K562 (cell line): ENCODE data around the gene SLC17A2. TPM values are rescaled to one million over a fixed set of nuclear protein-coding genes. Genes with fewer than 3 reads are reported as not detected.

Source experiments
- ARID1B ChIP-seq: fragments of 450-650 bp; IDR thresholded peaks from 2 replicates; pipeline ENCODE4 v1.6.1; 2016; ENCODE audit warnings: antibody characterized with exemption, mild to moderate bottlenecking, inconsistent platforms
- ATF4 ChIP-seq: fragments of 450-650 bp; formaldehyde crosslinking; IDR thresholded peaks from 2 replicates; pipeline ENCODE4 v1.4.0; 2022; ENCODE audit warnings: mild to moderate bottlenecking, moderate library complexity
- CBFA2T3 ChIP-seq: fragments of 450-650 bp; IDR thresholded peaks from 2 replicates; pipeline ENCODE4 v1.6.1; 2017
- ELF1 ChIP-seq: fragments of 200-800 bp; sonication (Bioruptor generic); IDR thresholded peaks from 2 replicates; pipeline ENCODE4 v1.6.1; 2016; ENCODE audit warnings: missing genetic modification characterization, missing compliant biosample characterization
- ELK3 ChIP-seq: fragments of 450-650 bp; formaldehyde crosslinking; IDR thresholded peaks from 2 replicates; pipeline ENCODE4 v1.4.0; 2020; ENCODE audit warnings: mild to moderate bottlenecking
- EP300 ChIP-seq: IDR thresholded peaks from 2 replicates; pipeline ENCODE4 v1.6.1; 2012; ENCODE audit warnings: low read length, improper control_type of control experiment
- HNRNPLL ChIP-seq: fragments of 200-400 bp; formaldehyde crosslinking; IDR thresholded peaks from 2 replicates; pipeline ENCODE4 v1.6.1; 2017; ENCODE audit warnings: low read length, low read depth, mild to moderate bottlenecking; ENCODE audit not compliant: poor library complexity, severe bottlenecking
- KAT8 ChIP-seq: fragments of 450-650 bp; IDR thresholded peaks from 2 replicates; pipeline ENCODE4 v1.6.1; 2016; ENCODE audit warnings: low read depth, mild to moderate bottlenecking
- NR4A1 ChIP-seq, 2 experiments: fragments of 250-450 bp in 1 of 2; fragments of 450-650 bp in 1 of 2; sonication (Bioruptor Pico) in 1 of 2; IDR thresholded peaks; 2 replicates each; pipeline versions ENCODE4 v1.4.0 to v1.6.1; 2016 to 2020; ENCODE audit warnings: mild to moderate bottlenecking in 2 of 2, missing compliant biosample characterization in 1 of 2, missing genetic modification characterization in 1 of 2, moderate library complexity in 1 of 2
- PATZ1 ChIP-seq: fragments of 250-450 bp; sonication (Bioruptor Pico); IDR thresholded peaks from 2 replicates; pipeline ENCODE4 v1.5.0; 2020; ENCODE audit warnings: mild to moderate bottlenecking, borderline replicate concordance
- RCOR1 ChIP-seq, 2 experiments: IDR thresholded peaks; 2 replicates each; pipeline ENCODE4 v1.6.1; 2012; ENCODE audit warnings: low read depth in 2 of 2, low read length in 2 of 2, borderline replicate concordance in 1 of 2, improper control_type of control experiment in 1 of 2
- RFX1 ChIP-seq: fragments of 450-650 bp; IDR thresholded peaks from 2 replicates; pipeline ENCODE4 v1.6.1; 2016; ENCODE audit warnings: mild to moderate bottlenecking, moderate library complexity
- SOX6 ChIP-seq: fragments of 450-650 bp; IDR thresholded peaks from 2 replicates; pipeline ENCODE4 v1.6.1; 2014; ENCODE audit warnings: mild to moderate bottlenecking
- SP2 ChIP-seq: IDR thresholded peaks from 2 replicates; pipeline ENCODE4 v1.6.1; 2011; ENCODE audit warnings: mild to moderate bottlenecking, low read depth, low read length, moderate library complexity; ENCODE audit not compliant: poor library complexity, severe bottlenecking; ENCODE audit errors: extremely low read depth
- U2AF1 ChIP-seq: fragments of 200-400 bp; formaldehyde crosslinking; optimal IDR thresholded peaks from 2 replicates; pipeline ENCODE3; 2017; ENCODE audit warnings: mild to moderate bottlenecking, low read depth, low read length, moderate library complexity
- XRCC5 ChIP-seq: fragments of 200-400 bp; formaldehyde crosslinking; IDR thresholded peaks from 2 replicates; pipeline ENCODE4 v1.6.1; 2017; ENCODE audit warnings: low read depth, mild to moderate bottlenecking, low read length
- ZHX1 ChIP-seq: fragments of 150-350 bp; conservative IDR thresholded peaks from 2 replicates; pipeline ENCODE4 v1.6.1; 2014; ENCODE audit warnings: low read length
- ZNF124 ChIP-seq: sonication (generic); formaldehyde crosslinking; IDR thresholded peaks from 2 replicates; pipeline ENCODE4 v1.8.1; 2022; ENCODE audit warnings: missing genetic modification reagents
- ZNF232 ChIP-seq: sonication (generic); formaldehyde crosslinking; IDR thresholded peaks from 2 replicates; pipeline ENCODE4 v1.8.0; 2022; ENCODE audit warnings: mild to moderate bottlenecking, missing genetic modification reagents
- ZNF79 ChIP-seq: fragments of 250-450 bp; sonication (Bioruptor Pico); IDR thresholded peaks from 2 replicates; pipeline ENCODE4 v1.4.0; 2020; ENCODE audit warnings: low read depth, mild to moderate bottlenecking, moderate library complexity
- polyA plus RNA-seq, 8 experiments: library from polyadenylated mRNA; depleted of rRNA in 4 of 8; stranded (reverse) in 5 of 8; unstranded in 3 of 8; fragments of >200 nt; fragmentation: Nextera tagmentation in 2 of 8; fragmentation: Illumina TruSeq in 1 of 8; extraction: Ambion mirVana in 2 of 8; extraction: Trizol in 1 of 8; gene quantifications; 2 replicates each; pipeline versions ENCODE4 v1.2.1 to v1.2.3, GENCODE V29; 2011 to 2014; ENCODE audit warnings: inconsistent platforms in 1 of 8, missing spikeins in 1 of 8
- total RNA-seq, 7 experiments: library from RNA; depleted of rRNA in 6 of 7; stranded (reverse); fragments of >200 nt in 6 of 7; fragmentation: Illumina TruSeq in 2 of 7; extraction: Trizol in 2 of 7; gene quantifications; 2 replicates each; pipeline versions ENCODE4 v1.2.1 to v1.2.3, GENCODE V29; 2011 to 2021; ENCODE audit warnings: low replicate concordance in 1 of 7
- TF ChIP-seq, protein P1 (sequence below), 2 experiments: fragments of 250-450 bp in 1 of 2; fragments of 450-650 bp in 1 of 2; sonication (Bioruptor Pico) in 1 of 2; IDR thresholded peaks; 2 replicates each; pipeline versions ENCODE4 v1.6.1 to v1.8.0; 2016 to 2021; ENCODE audit warnings: mild to moderate bottlenecking in 2 of 2, moderate library complexity in 2 of 2, missing compliant biosample characterization in 1 of 2, missing genetic modification characterization in 1 of 2

The SLC17A2 gene
- total and polyA plus RNA-seq, 9 of the 15 experiments (the other 6 are each of a cell fraction or from before 2014, with no cell fraction given) = not detected

GRCh38 chr6:25973923-25974555 lies 43.5 kb upstream of the SLC17A2 start (continued):
- no peak for TF ChIP-seq PATZ1
- no peak for TF ChIP-seq ZNF124
- TF ChIP-seq ARID1B = peak; percentile 93
- peak; percentile 93 for TF ChIP-seq SOX6
- no peak for TF ChIP-seq ZHX1
- no peak for TF ChIP-seq XRCC5
- TF ChIP-seq HNRNPLL = no peak
- no peak for TF ChIP-seq ELK3
- TF ChIP-seq ZNF232 = no peak
- no peak for TF ChIP-seq U2AF1
- peak; percentile 99 to 100 for TF ChIP-seq RCOR1 (IDR thresholded peaks at IDR 0.05; ENCODE audit: borderline replicate concordance in 1 of 2, low read depth in 2 of 2, low read length in 2 of 2)
- TF ChIP-seq ATF4 (CRISPR knock-in tag) = no peak
- peak; percentile 96 for TF ChIP-seq CBFA2T3
- TF ChIP-seq, protein P1, sequence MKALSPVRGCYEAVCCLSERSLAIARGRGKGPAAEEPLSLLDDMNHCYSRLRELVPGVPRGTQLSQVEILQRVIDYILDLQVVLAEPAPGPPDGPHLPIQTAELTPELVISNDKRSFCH (CRISPR knock-in tag; IDR thresholded peaks at IDR 0.05) = no peak
- TF ChIP-seq, protein P1 (tag; IDR thresholded peaks at IDR 0.05) = 0 out of 2 replicates have a peak, but pooled peaks have one; percentile 51
- peak; percentile 31; the same call in 1 of the 2 replicates for TF ChIP-seq ELF1 (tag)
- peak; percentile 87 for TF ChIP-seq EP300
- TF ChIP-seq SP2 = no peak
- TF ChIP-seq ZNF79 (CRISPR knock-in tag) = no peak
- no peak for TF ChIP-seq RFX1
- TF ChIP-seq KAT8 = no peak
- TF ChIP-seq NR4A1 (CRISPR knock-in tag; IDR thresholded peaks at IDR 0.05) = no peak
- peak; percentile 81 for TF ChIP-seq NR4A1 (tag; IDR thresholded peaks at IDR 0.05)
